KOPT-K1 (cell line): Measurements from ENCODE around the gene ALDH3B1.
"Not testable (repeated sequence)": the region's sequence is repeated elsewhere in the genome, so short reads cannot be mapped to it uniquely, and the experiment has no call there.

ENCODE experiments used
- H3K27ac ChIP-seq: fragments of 200-600 bp; sonication (generic); 2 replicates; pipeline ENCODE4 v1.5.1; 2016; ENCODE audit warnings: antibody characterized with exemption, mild to moderate bottlenecking, low read depth, low read length; ENCODE audit not compliant: poor library complexity, severe bottlenecking
- H3K36me3 ChIP-seq: fragments of 200-600 bp; sonication (generic); 2 replicates; pipeline ENCODE4 v1.5.1; 2017; ENCODE audit warnings: antibody characterized with exemption, mild to moderate bottlenecking, low read length, moderate library complexity; ENCODE audit not compliant: insufficient read depth
- H3K9me3 ChIP-seq: fragments of 200-600 bp; sonication (generic); 2 replicates; pipeline ENCODE4 v1.5.1; 2017; ENCODE audit warnings: antibody characterized with exemption, low read length, mild to moderate bottlenecking; ENCODE audit not compliant: insufficient read depth, poor library complexity, severe bottlenecking

The ALDH3B1 gene

GRCh38 chr11:67993821-67994220, 16.3 kb upstream of the ALDH3B1 start:
- H3K9me3 ChIP-seq, H3K27ac ChIP-seq, H3K36me3 ChIP-seq: not testable (repeated sequence)

GRCh38 chr11:67994387-67994786, 15.7 kb upstream of the ALDH3B1 start:
- not testable (repeated sequence) for H3K27ac ChIP-seq, H3K9me3 ChIP-seq, H3K36me3 ChIP-seq

GRCh38 chr11:67995129-67995528, 15.0 kb upstream of the ALDH3B1 start:
- H3K9me3 ChIP-seq, H3K36me3 ChIP-seq, H3K27ac ChIP-seq: not testable (repeated sequence)

- not testable (repeated sequence) for H3K36me3 ChIP-seq, H3K9me3 ChIP-seq, H3K27ac ChIP-seq
Observed at GRCh38 chr11:67995579-67995978, 14.5 kb upstream of the ALDH3B1 start.

- no peaks in the 10 kb centered on the region for H3K9me3 ChIP-seq
- H3K36me3 ChIP-seq = no peaks in the 10 kb centered on the region
- no peak overlapping the region for H3K27ac ChIP-seq
Observed at GRCh38 chr11:67996051-67996450, 14.1 kb upstream of the ALDH3B1 start.

GRCh38 chr11:67996622-67997474, 13.3 kb upstream of the ALDH3B1 start:
- Histone ChIP-seq H3K27ac (no peak overlapping the region), H3K36me3 (no peaks in the 10 kb centered on the region), H3K9me3 (no peaks in the 10 kb centered on the region)

- no peak overlapping the region for H3K27ac ChIP-seq
- H3K9me3 ChIP-seq = no peaks in the 10 kb centered on the region
- no peaks in the 10 kb centered on the region for H3K36me3 ChIP-seq
Observed at GRCh38 chr11:67997475-67997921, 12.6 kb upstream of the ALDH3B1 start.

GRCh38 chr11:67998150-67999045, 11.7 kb upstream of the ALDH3B1 start:
- Histone ChIP-seq H3K27ac (no peak overlapping the region), H3K9me3 (no peaks in the 10 kb centered on the region), H3K36me3 (no peaks in the 10 kb centered on the region)

- no peaks in the 10 kb centered on the region for H3K9me3 ChIP-seq
- H3K27ac ChIP-seq = no peak overlapping the region
- H3K36me3 ChIP-seq = no peaks in the 10 kb centered on the region
Observed at GRCh38 chr11:67999201-67999629, 10.9 kb upstream of the ALDH3B1 start.

- no peaks in the 10 kb centered on the region for H3K9me3 ChIP-seq
- H3K36me3 ChIP-seq = no peaks in the 10 kb centered on the region
- no peak overlapping the region for H3K27ac ChIP-seq
Observed at GRCh38 chr11:67999704-68000103, 10.4 kb upstream of the ALDH3B1 start.

- Histone ChIP-seq H3K27ac (no peak overlapping the region), H3K36me3 (no peaks in the 10 kb centered on the region), H3K9me3 (no peaks in the 10 kb centered on the region)
Observed at GRCh38 chr11:68002575-68002937, 7.6 kb upstream of the ALDH3B1 start.

GRCh38 chr11:68002938-68003845, 6.9 kb upstream of the ALDH3B1 start:
- no peaks in the 10 kb centered on the region for H3K9me3 ChIP-seq
- H3K36me3 ChIP-seq = no peaks in the 10 kb centered on the region
- no peak overlapping the region for H3K27ac ChIP-seq

GRCh38 chr11:68003846-68004550, 6.1 kb upstream of the ALDH3B1 start, which contains the start of gene UNC93B1:
TSS of gene UNC93B1 (minus strand) at chr11:68004097. CDS start at chr11:68004043, 54 bp downstream.
- H3K36me3 ChIP-seq = no peaks in the 10 kb centered on the region
- H3K9me3 ChIP-seq = no peaks in the 10 kb centered on the region
- H3K27ac ChIP-seq = no peak within 1 kb of the TSS
